GM21381 (cell line): ENCODE measurements around the gene NRCAM.
A peak's percentile ranks its signal among the peaks of the same experiment; 100 is the strongest.

Experiments used
- ATAC-seq: cut with Tn5 transposase; IDR thresholded peaks from one replicate; pipeline ENCODE4 v1.9.1; 2021; ENCODE audit warnings: mild to moderate bottlenecking, moderate library complexity; ENCODE audit not compliant: unreplicated experiment

NRCAM gene

GRCh38 chr7:108227366-108227765 is 228.9 kb downstream of the NRCAM start:
- ATAC-seq = no peak

- ATAC-seq = no peak
These were observed 229.4 kb downstream of the NRCAM start for GRCh38 chr7:108226816-108227299.

DNA sequence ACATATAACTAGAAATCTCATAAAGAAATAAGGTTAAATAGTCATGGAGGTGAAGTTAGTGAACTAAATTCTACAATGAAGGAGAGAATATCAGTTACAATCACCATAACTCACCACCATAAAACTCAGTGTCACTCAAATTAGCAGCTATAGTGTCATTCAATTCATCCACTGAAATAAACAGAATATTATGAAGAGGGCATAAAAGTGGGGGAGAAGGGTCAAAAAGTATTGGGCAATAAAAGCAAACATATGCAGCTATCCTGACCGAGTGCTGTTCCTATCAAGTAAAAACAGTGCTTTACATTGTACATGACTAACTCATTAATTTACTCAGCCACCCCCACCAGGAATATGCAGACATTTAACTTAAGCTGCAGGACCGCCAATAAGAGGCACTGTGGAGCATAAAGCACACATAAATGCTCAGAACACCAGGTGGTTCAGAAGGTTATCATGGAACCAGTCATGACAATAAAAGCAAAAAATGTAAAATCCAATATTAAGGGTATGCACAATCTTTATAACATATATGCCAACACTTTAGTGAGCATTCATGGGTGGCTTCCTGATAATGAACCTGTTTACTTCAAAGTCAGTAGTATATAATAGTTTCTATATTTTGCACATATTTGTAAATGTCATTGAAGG is 230.6 kb downstream of the NRCAM start:
- no peak for ATAC-seq

DNA sequence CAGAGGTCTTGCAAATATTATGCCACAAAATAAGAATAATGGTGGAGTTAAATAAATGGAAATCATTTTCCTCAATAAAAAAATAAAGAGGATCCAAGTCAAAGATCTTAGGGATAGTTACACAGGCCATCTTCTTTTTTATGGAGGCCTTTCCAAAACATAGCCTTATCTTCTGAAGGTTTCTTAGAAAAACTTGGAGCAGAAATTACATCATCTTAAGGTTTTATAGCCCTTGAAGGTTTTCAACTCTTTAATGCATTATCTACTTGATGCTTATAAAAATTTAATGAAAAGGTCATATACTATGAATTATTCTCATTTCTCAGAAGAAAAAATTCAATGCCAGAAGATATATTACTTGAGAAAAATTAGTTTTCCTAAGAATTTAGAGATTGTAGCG is 231.8 kb downstream of the NRCAM start:
- no peak for ATAC-seq

GRCh38 chr7:108222236-108222892 is 233.9 kb downstream of the NRCAM start:
- no peak for ATAC-seq

GRCh38 chr7:108211382-108212201 is 244.6 kb downstream of the NRCAM start:
- peak; percentile 59 for ATAC-seq

GRCh38 chr7:108210796-108211195 is 245.4 kb downstream of the NRCAM start:
- ATAC-seq = no peak

DNA sequence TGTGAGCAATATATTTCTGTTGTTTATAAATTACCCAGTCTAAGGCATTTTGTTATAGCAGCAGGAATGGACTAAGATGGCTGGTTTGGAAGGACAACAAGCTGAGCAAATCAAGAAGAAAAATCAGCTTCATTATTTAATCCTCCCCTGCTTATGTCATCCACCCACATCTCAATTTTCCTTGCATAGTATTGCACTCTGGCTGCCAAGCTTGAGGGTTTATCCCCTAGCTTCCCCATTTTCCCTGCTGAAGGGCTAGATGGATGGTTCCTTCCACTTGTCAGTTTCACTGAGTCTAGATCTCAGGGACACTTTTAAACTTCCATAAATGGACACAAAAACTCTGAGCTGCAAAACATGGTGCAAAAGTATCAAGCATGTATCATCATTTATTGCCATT is 250.9 kb downstream of the NRCAM start:
- no peak for ATAC-seq

GRCh38 chr7:108204281-108204796 is 251.9 kb downstream of the NRCAM start:
- ATAC-seq = no peak

DNA sequence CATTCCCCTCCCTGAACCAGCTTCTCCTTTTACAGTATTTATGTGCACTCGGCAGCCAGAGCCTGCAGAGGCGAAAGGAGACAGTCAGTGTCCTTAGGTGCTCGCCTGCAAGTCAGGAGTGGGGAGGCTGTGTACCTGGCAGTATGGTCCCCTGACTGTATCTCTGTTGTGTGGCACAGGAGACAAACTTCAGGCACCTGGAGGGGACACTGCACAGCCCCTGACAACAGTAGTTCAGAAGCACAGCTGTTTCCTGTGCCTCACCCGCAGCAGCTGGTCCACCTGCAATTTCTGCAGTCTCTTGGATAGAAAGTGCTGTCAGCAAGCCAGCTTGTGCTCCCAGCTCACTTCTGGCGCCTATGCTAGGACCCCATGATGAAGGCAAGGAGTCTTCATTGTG is 252.7 kb downstream of the NRCAM start:
- ATAC-seq = no peak

GRCh38 chr7:108202743-108203142 is 253.5 kb downstream of the NRCAM start:
- no peak for ATAC-seq

DNA sequence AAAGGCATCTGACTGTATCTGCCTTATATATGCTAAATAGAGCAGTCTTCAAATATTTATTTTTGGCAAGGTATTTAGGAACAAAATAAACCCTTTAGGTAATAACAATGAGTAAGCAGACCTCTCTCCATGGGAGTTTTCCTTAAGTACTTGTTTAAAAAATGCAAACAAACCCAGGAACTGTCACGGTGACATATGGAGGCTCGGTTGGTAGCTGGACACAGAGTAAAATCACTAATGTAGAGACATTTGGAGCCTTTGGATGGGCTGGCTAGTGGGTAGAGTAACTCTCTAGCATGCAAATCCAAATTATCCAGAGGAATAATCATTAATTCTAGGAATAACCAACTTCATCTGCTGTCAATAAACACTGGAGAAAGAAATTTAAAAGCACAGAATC is 254.5 kb downstream of the NRCAM start:
- ATAC-seq = no peak

DNA sequence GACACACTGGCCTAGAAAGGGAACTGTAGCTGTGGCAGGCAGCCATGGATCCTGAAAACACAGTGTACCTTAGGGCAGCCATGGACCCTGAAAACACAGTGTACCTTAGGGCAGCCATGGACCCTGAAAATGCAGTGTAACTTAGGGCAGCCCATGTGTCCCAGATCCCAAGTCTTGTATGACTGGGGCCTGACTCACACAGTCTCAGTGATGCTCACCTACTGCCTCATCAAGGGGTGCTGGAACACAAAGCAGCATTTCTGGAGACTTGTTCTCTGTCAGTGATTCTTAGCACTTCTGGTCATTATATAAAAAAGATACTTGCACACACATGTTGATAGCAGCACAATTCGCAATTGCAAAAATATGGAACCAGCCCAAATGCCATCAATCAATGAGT is 255.9 kb downstream of the NRCAM start:
- no peak for ATAC-seq

DNA sequence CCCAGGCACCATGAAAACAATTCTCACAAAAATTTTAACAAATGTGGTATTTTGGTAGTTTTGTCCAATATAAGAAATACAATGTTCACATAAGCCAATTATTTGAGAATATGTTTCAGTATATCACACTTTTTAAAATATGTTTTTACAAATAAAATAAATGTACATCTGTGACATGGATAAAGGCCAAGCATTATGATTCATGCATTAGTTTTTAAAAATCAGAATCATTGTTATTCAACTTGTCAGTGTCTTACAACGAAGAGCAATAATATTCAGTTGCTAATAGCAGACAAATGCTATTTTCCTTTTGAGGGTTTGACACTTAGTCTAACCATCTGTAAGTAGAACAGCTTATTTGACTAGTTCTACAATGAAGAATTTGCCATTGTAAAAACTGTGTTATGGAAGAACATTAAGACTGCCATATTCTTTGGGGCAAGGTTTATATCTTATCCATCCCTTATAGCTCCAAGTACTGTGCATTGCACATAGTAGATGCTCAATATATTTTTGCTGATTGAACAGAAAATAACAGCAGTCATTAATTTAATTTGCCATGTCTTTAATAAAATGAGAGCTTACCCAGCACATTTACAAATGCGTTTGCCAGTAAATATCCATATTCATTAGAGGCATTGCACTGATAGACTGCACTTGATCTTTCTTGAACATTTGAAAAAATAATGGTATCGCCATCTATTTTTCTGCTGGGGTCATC is 258.7 kb downstream of the NRCAM start:
- ATAC-seq = no peak

GRCh38 chr7:108196004-108196403 is 260.2 kb downstream of the NRCAM start:
- ATAC-seq = no peak

GRCh38 chr7:108193594-108194498 is 262.4 kb downstream of the NRCAM start:
- no peak for ATAC-seq

DNA sequence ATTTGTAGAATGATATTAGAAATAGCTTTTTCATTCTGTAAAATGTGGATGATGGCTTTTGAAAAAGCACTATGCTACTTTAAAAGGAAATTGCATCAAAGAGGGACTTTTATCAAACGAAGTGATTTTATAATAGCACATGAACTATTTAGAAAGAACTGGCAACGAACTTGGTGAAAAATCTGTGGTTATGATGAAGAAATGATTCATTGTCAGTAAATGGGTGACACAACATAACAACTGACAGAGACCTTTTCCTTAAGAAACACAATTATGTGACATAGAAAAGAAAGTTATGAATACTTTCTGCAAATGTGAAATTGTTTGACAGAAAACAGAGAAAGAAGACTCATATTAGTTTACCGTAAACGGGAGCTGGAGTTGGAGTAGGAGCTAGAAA is 265.3 kb downstream of the NRCAM start:
- ATAC-seq = no peak

DNA sequence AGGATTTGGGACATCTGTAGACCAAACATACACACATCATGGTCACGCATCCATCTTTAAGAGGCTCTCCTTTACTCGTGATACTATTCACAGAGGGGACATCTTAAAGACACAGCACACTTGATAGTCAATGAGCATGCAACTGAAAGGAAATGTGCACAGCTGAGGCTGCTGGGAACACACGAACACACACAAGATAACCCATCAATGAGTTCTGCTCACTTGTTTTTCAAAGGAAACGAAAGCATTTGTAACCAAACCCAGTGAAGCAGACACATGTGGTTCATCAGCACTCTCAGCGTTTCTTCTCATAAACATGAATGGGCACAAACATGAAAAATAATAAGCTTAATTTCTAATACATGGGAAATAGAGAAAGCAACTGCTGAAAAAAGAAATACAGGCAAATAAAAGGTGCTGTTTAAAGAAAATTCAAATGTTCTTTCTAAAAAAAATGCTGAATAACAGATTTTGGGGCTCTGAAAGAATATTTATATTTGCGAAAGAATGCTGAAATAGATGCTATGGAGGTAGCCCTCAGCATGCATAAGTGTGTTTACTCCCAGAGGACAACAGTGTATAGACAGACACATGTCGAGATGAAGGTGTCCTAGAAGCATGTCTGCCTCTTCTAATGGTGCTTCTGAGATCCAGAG is 266.4 kb downstream of the NRCAM start:
- peak; percentile 91 for ATAC-seq

- no peak for ATAC-seq
These were observed 267.5 kb downstream of the NRCAM start for GRCh38 chr7:108188724-108189123.
